Head of caudate nucleus (tissue), 42 donors: ENCODE results near the gene CHRM4.

Experiments
- DNase-seq, 42 donors: peaks; one replicate each; pipeline versions ENCODE4 v3.0.0 to v3.0.0-alpha.2; 2020 to 2021; ENCODE audit warnings: mixed read lengths in 7 of 42
- intact Hi-C: fragments of 100-400 bp; cut with DNase I; formaldehyde crosslinking; loops from one replicate; pipeline ENCODE4 v1.15.0; 2022

The CHRM4 gene

DNA sequence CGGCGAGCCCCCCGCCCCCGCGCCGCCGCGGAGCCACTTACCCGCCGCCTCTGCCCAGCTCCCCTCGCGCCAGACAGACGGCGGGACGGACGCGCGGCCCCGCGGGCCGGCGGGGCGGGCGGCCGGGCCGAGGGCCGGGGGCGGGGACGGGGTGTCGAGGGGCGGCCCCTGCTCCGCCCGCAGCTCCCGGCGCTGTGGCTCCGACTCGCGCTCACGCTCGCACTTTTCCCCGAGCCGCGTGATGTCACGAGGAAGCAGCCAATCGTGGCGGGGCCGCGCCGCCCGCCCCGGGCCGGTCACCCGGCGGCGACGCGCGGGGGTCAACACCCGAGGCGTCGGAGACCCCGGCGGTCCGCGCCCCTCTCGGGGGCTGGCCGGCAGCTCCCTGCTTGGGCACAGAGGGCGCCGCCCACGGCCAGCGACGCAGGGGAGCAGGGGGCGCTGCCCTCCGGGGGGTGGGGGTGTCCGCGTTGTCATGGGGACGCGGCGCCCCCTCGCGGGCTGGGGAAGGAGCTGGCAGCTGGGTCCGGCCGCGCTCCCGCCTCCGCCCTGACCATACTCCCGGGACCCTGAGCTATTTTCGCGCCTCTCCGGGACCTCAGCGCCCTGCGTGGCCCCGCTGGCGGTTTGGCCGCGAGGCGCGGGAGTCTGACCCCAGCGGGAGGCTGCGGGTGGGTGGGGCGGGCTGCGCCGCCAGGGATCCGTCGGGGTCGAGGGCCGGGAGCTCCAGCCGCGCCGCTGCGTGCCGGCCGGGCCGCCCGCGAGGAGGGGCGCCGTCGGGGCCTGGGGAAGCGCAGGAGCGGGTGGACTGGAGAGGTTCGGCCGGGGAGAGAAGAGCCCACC, at the start of gene CHRM4:
Gene CHRM4, minus strand, starts transcription at position 199 of the 843 bp plus-strand sequence. CDS start 5,219 bp downstream, outside the sequence.
- intact Hi-C loops, result no loop called here
- DNase-seq, result peak in 33 of 42 donors; percentile 33 to 77 (median 68)

- intact Hi-C loops, result no loop called here
- DNase-seq, result no peak
These were observed 46.6 kb upstream of the CHRM4 start for GRCh38 chr11:46438211-46438610.

DNA sequence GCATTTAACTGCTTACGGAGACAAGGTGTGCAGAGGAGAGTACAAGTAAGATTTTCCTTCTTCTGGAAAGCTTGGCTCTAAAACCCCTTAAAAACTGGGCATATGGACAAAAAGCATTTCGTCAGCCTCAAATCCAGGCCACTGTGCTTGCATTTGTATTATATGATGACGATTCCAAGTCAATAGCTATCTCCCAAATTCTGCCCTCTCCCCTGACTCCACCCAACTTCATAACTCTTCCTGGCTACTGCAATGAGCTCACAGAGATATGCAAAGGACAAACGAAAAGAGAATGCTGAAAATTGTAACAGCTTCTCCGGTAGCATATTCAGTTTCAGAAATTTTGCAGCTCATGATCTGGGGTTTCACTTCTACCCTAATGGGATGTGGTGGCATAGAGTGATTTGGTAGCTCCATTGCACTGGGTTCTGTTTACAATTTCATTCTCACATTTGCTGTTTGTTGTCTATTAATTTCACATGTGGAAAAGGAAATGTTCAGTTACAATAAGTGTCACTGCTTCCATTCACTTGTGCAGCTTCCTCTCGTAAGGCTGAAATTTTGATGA, 45.6 kb upstream of the CHRM4 start:
- intact Hi-C loops, result no loop called here
- DNase-seq, result no peak

GRCh38 chr11:46436113-46436512, 44.5 kb upstream of the CHRM4 start:
- intact Hi-C loops, result no loop called here
- DNase-seq, result no peak

- DNase-seq, result no peak
- intact Hi-C loops, result no loop called here
These were observed 44.1 kb upstream of the CHRM4 start for GRCh38 chr11:46435679-46436078.

DNA sequence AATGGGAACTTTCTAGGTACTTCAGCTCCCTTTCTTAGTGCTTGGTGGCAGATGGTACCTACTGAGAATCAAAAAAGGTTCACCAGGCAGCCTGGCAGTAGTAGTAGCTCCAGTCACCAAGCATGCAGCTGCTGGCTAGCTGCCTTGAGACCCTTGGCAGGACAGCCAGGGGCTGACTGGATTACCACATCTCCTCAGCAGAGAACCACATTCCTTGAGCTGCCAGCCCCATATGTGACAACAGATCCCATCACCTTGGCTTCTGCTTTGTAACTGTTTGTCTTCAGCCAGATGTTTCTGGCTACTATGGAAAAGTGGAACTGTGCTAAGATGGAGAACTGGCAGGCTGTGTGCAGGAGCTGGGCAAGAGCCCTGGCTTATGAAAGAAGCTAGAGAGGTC, 39.6 kb upstream of the CHRM4 start:
- intact Hi-C loops, result no loop called here
- DNase-seq, result no peak

GRCh38 chr11:46429717-46430116, 38.1 kb upstream of the CHRM4 start:
- DNase-seq, result no peak
- intact Hi-C loops, result no loop called here

DNA sequence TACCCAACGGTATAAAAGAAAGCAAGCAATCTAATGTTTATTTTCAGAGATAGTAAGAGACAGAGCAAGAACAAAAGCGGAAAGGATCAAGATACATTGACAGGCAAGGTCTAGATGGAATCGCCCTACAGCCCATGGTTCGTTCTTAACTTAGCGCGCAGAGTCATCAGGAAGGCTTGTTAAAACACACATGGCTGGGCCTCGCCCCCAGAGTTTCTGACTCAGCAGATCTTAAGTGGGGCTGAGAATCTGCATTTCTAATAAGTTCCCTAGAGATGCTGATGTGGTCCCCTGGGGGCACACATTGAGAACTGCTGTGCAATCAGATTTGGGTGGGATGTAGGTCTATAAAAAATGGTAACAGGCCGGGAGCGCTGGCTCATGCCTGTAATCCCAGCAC, 35.8 kb upstream of the CHRM4 start:
- intact Hi-C loops, result no loop called here
- peak in 41 of 42 donors; percentile 14 to 82 (median 56) for DNase-seq

DNA sequence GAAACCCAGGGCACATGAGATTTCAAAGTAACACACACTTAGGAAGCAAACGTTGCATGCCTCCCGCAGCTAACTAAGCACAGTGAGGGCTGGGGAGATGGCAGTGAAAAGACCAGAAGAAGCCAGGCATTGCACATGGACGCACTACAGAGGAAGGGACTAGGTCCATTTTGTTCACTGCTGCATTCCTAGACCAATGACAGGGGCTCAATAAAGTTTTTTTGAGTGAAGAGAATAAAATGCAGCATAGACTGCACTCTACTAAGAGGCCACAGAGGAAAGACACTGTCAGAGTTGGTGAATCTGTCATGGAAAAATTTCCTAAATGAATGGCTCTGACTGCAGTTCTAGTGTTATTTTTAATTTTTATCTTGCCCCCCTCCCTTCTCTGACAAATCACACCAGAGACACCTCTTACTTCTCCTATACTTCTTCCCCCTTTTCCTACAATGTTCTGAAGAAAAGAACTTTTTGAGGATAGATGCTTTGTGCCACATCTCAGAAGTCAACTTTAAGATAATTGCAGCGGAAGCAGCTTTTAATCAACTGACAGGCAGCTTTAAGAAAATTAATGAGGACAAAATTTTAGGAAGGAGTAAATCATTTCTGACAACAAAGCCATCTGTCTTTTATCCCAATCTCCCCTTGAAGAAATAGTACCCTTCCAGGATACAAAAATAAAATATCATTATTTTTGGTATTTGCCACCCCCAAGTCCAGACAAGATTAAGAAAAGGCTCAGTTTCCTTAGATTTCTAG, 34.8 kb upstream of the CHRM4 start:
- intact Hi-C loops, result no loop called here
- DNase-seq, result no peak

DNA sequence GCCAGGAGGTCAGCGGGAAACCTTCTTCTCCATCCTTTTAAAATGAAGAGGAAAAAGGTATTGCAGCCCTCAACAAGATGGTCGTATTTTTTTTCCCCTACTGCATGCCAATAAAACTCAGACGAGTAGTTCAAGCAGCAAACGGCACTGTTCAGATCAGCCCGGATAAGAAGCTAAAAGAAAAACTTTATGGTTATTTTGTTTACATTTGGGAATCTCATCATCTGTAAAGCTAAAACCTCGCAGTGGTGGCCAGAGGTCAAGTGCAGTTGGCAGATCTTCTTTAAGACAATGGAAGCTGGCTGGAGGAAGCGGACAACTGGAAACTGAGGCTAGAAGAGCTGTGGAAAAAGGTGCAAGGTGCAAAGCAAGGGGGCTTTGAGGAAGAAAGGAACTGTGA, 31.0 kb upstream of the CHRM4 start:
- intact Hi-C loops, result no loop called here
- no peak for DNase-seq

GRCh38 chr11:46421257-46421880, 29.8 kb upstream of the CHRM4 start:
- intact Hi-C loops, result no loop called here
- no peak for DNase-seq

DNA sequence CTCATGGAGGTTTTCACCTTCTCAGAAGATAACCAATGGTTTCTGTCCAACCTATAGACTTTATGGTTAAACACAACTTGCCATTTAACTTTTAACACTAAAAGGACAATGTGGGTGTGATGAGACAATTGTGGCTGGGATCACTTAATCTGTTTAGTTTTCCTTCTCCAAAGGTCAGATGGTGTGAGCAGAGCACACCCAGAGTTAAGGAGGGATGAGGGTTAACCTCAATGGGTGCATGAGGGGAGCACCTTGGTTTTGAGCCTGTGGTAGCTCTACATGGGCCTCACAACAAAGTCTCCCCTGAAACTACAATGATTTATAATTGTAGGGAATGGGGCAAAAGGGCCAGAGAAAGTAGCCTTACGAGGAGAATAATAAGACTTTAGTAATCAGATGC, 28.9 kb upstream of the CHRM4 start:
- no peak for DNase-seq
- intact Hi-C loops, result no loop called here

DNA sequence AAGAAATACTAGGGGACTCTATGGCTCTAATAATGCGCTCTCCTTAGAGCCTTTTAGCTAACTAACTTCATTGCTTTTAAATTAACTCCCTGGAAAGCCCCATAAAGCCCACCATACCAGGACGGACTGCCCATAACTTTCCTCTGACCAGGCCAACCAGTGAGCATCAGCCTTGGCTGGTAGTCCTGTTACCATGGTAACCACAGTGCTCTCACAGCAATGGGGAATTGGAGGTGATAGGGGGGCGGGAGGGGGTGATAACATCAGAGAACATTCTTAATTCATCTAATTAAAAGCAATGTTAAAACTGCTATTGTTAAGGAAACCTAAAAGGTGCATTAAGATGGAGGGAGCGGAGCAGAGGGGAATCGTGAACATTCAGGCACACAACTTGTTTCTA, 27.2 kb upstream of the CHRM4 start:
- peak in 6 of 42 donors; percentile 20 to 60 (median 34) for DNase-seq
- intact Hi-C loops, result no loop called here

GRCh38 chr11:46417711-46418110, 26.1 kb upstream of the CHRM4 start:
- intact Hi-C loops, result no loop called here
- DNase-seq, result peak in 1 of 42 donors; percentile 5

DNA sequence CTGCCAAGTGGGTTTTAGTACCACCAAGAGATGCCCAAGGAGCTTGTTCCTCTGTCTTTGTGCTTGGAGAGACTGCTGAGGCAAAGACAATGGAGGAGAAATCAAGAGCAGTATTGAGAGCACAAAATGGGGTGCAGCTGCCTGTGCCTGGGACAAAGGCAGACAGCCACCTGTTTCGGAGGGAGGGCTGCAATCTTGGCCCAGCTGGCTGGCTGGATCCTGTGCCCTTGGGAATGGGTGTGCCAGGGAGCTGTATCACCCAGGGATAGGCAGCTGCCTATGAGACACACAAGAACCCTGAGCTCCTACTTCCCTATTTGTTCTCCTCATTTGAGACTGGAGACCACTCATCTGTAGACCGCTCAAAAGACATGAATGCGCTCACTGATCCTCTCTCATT, 23.3 kb upstream of the CHRM4 start:
- DNase-seq, result no peak
- intact Hi-C loops, result no loop called here

DNA sequence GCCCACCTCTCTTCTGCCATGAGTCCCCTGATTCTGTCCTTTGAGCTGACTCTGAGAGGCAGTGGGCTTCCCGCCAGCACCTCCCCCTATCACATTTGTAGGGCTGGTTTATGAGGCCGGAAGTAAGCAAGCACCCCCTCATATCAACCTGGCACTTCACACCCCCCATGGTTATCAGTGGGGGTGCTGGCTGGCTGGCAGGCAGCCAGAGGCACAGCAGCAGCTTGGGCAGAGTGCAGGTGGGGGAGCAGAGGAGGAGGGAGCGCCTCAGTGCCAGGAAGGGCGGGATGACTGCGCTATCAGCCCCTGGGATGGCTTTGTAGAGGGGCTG, 22.9 kb upstream of the CHRM4 start:
- intact Hi-C loops, result no loop called here
- peak in 1 of 42 donors; percentile 53 for DNase-seq

- no peak for DNase-seq
- intact Hi-C loops, result no loop called here
These were observed 22.3 kb upstream of the CHRM4 start for GRCh38 chr11:46413760-46414465.

- peak in 3 of 42 donors; percentile 32 to 49 (median 47) for DNase-seq
- intact Hi-C loops, result no loop called here
These were observed 18.4 kb upstream of the CHRM4 start for GRCh38 chr11:46410021-46410420.

- intact Hi-C loops, result no loop called here
- DNase-seq, result peak in 1 of 42 donors; percentile 10
These were observed 16.9 kb upstream of the CHRM4 start for GRCh38 chr11:46408407-46408986.
